ELR (cell line): ENCODE measurements around the gene PTPRD.

ENCODE experiments used
- DNase-seq: peaks from one replicate; pipeline ENCODE4 v3.0.0-alpha.2; 2015; ENCODE audit warnings: low read depth

PTPRD gene

GRCh38 chr9:8826281-8826680 is 1786.5 kb downstream of the PTPRD start:
- no peak for DNase-seq

- no peak for DNase-seq
These were observed 1787.1 kb downstream of the PTPRD start for GRCh38 chr9:8825585-8826147.

- no peak for DNase-seq
These were observed 1789.5 kb downstream of the PTPRD start for GRCh38 chr9:8823131-8823895.

- DNase-seq: no peak
These were observed 1790.2 kb downstream of the PTPRD start for GRCh38 chr9:8822667-8823025.

GRCh38 chr9:8821910-8822666 is 1790.7 kb downstream of the PTPRD start:
- DNase-seq: no peak

GRCh38 chr9:8817335-8817734 is 1795.5 kb downstream of the PTPRD start:
- no peak for DNase-seq

- no peak for DNase-seq
These were observed 1796.4 kb downstream of the PTPRD start for GRCh38 chr9:8816361-8816760.

- no peak for DNase-seq
These were observed 1796.9 kb downstream of the PTPRD start for GRCh38 chr9:8815931-8816330.

- no peak for DNase-seq
These were observed 1797.6 kb downstream of the PTPRD start for GRCh38 chr9:8815219-8815618.

- DNase-seq: no peak
These were observed 1799.9 kb downstream of the PTPRD start for GRCh38 chr9:8812888-8813287.

- no peak for DNase-seq
These were observed 1803.1 kb downstream of the PTPRD start for GRCh38 chr9:8809741-8810140.

GRCh38 chr9:8806150-8806549 is 1806.7 kb downstream of the PTPRD start:
- DNase-seq: no peak

- no peak for DNase-seq
These were observed 1808.2 kb downstream of the PTPRD start for GRCh38 chr9:8804613-8805012.

- no peak for DNase-seq
These were observed 1810.6 kb downstream of the PTPRD start for GRCh38 chr9:8802242-8802641.

GRCh38 chr9:8800196-8800595 is 1812.6 kb downstream of the PTPRD start:
- DNase-seq: no peak

GRCh38 chr9:8799615-8800014 is 1813.2 kb downstream of the PTPRD start:
- no peak for DNase-seq

GRCh38 chr9:8799206-8799605 is 1813.6 kb downstream of the PTPRD start:
- no peak for DNase-seq

- DNase-seq: no peak
These were observed 1828.0 kb downstream of the PTPRD start for GRCh38 chr9:8784838-8785237.

GRCh38 chr9:8783941-8784340 is 1828.9 kb downstream of the PTPRD start:
- no peak for DNase-seq

- DNase-seq: no peak
These were observed 1830.6 kb downstream of the PTPRD start for GRCh38 chr9:8782237-8782636.

GRCh38 chr9:8781458-8781857 is 1831.3 kb downstream of the PTPRD start:
- DNase-seq: no peak

GRCh38 chr9:8780386-8780785 is 1832.4 kb downstream of the PTPRD start:
- DNase-seq: no peak

GRCh38 chr9:8779478-8779877 is 1833.3 kb downstream of the PTPRD start:
- no peak for DNase-seq
